HFFc6 (cell line): ENCODE measurements around the gene SUMF1. TPM values are rescaled to one million over a fixed set of nuclear protein-coding genes. Genes with fewer than 3 reads are reported as not detected.

Source experiments
- DNase-seq: peaks from one replicate; pipeline ENCODE4 v3.0.0-alpha.2; 2018
- H3K27ac Mint-ChIP-seq: 2 replicates; pipeline ENCODE4 v1.8.0; 2020; ENCODE audit warnings: mild to moderate bottlenecking, mixed read lengths
- H3K27me3 Mint-ChIP-seq: 2 replicates; pipeline ENCODE4 v1.8.0; 2021; ENCODE audit warnings: mild to moderate bottlenecking, moderate library complexity, mixed read lengths; ENCODE audit not compliant: insufficient read depth
- H3K36me3 Mint-ChIP-seq: 2 replicates; pipeline ENCODE4 v1.8.0; 2021; ENCODE audit warnings: low read depth, mixed read lengths
- H3K4me1 Mint-ChIP-seq: 2 replicates; pipeline ENCODE4 v1.8.0; 2020; ENCODE audit warnings: low read depth, mixed read lengths
- H3K4me3 Mint-ChIP-seq: 2 replicates; pipeline ENCODE4 v1.8.0; 2020; ENCODE audit warnings: mild to moderate bottlenecking, moderate library complexity, mixed read lengths
- H3K9me3 Mint-ChIP-seq: 2 replicates; pipeline ENCODE4 v1.8.0; 2020; ENCODE audit warnings: mild to moderate bottlenecking, mixed read lengths
- CTCF ChIP-seq: fragments of 200-600 bp; sonication (generic); IDR thresholded peaks from 2 replicates; pipeline ENCODE4 v1.5.0; 2021; ENCODE audit warnings: antibody characterized with exemption, mild to moderate bottlenecking
- total RNA-seq, 6 experiments: library from RNA; stranded (reverse); fragmentation: NEBNext Ultra II Directional; extraction: Animal tissue kit (Norgen Biotek cat#: 25700); gene quantifications; 2 replicates in 1 of 6; 3 replicates in 5 of 6; pipeline ENCODE4 v1.2.3, GENCODE V29; 2021

Gene SUMF1
- total RNA-seq, 6 experiments from 2014 or later = 33.5 to 38.0 (median 36.0) TPM

GRCh38 chr3:4396006-4396405, 71.1 kb downstream of the SUMF1 start:
- H3K9me3 Mint-ChIP-seq = no peaks in the 10 kb centered on the region
- no peak overlapping the region for H3K4me3 Mint-ChIP-seq
- TF ChIP-seq CTCF = no peak
- peaks cover 20% of the 10 kb centered on the region for H3K4me1 Mint-ChIP-seq
- DNase-seq = no peak
- H3K27me3 Mint-ChIP-seq = peaks cover 1% of the 10 kb centered on the region; the same call in 1 of the 2 replicates
- H3K27ac Mint-ChIP-seq = no peak overlapping the region
- H3K36me3 Mint-ChIP-seq = no peaks in the 10 kb centered on the region

- no peak for DNase-seq
- Mint-ChIP-seq H3K27me3 (peaks cover 1% of the 10 kb centered on the region; the same call in 1 of the 2 replicates), H3K27ac (no peak overlapping the region), H3K36me3 (no peaks in the 10 kb centered on the region), H3K4me3 (no peak overlapping the region), H3K4me1 (peaks cover 20% of the 10 kb centered on the region), H3K9me3 (no peaks in the 10 kb centered on the region)
- TF ChIP-seq CTCF = no peak
Measured at GRCh38 chr3:4395448-4395847, 71.6 kb downstream of the SUMF1 start.

- no peak overlapping the region for H3K4me3 Mint-ChIP-seq
- no peak for TF ChIP-seq CTCF
- no peaks in the 10 kb centered on the region for H3K27me3 Mint-ChIP-seq
- no peak overlapping the region for H3K27ac Mint-ChIP-seq
- no peak for DNase-seq
- no peaks in the 10 kb centered on the region for H3K9me3 Mint-ChIP-seq
- H3K36me3 Mint-ChIP-seq = no peaks in the 10 kb centered on the region
- H3K4me1 Mint-ChIP-seq = peaks cover 20% of the 10 kb centered on the region
Measured at GRCh38 chr3:4394567-4394966, 72.5 kb downstream of the SUMF1 start.

GRCh38 chr3:4394048-4394447, 73.0 kb downstream of the SUMF1 start:
- Mint-ChIP-seq H3K4me1 (peaks cover 20% of the 10 kb centered on the region), H3K27ac (no peak overlapping the region), H3K4me3 (no peak overlapping the region), H3K9me3 (no peaks in the 10 kb centered on the region), H3K36me3 (no peaks in the 10 kb centered on the region), H3K27me3 (no peaks in the 10 kb centered on the region)
- TF ChIP-seq CTCF = no peak
- no peak for DNase-seq

GRCh38 chr3:4392992-4393391, 74.1 kb downstream of the SUMF1 start:
- H3K9me3 Mint-ChIP-seq = no peaks in the 10 kb centered on the region
- no peak for DNase-seq
- H3K27ac Mint-ChIP-seq = no peak overlapping the region
- no peak overlapping the region for H3K4me3 Mint-ChIP-seq
- peaks cover 20% of the 10 kb centered on the region for H3K4me1 Mint-ChIP-seq
- TF ChIP-seq CTCF = no peak
- H3K27me3 Mint-ChIP-seq = no peaks in the 10 kb centered on the region
- H3K36me3 Mint-ChIP-seq = no peaks in the 10 kb centered on the region
